WTC11 (cell line): ENCODE data around the gene ADISSP. TPM values are rescaled to one million over a fixed set of nuclear protein-coding genes. Genes with fewer than 3 reads are reported as not detected.

Experiments
- ATAC-seq: fragments of 200-7000 bp; cut with Tn5 transposase; 2 replicates; pipeline ENCODE4 v1.10.0; 2021; ENCODE audit warnings: mild to moderate bottlenecking, moderate library complexity
- CTCF ChIA-PET: fragments of 300-600 bp; sonication (Branson Sonifier 250); formaldehyde crosslinking; loops from one replicate; lab custom pipeline; 2021; ENCODE audit warnings: antibody characterized with exemption; lab: Charles Lee
- POLR2A ChIA-PET: fragments of 350-600 bp; sonication (Branson Sonifier 250); formaldehyde crosslinking; loops from one replicate; lab custom pipeline; 2021; ENCODE audit warnings: antibody characterized with exemption; lab: Charles Lee
- DNase-seq: peaks from one replicate; pipeline ENCODE4 v3.0.0; 2021; ENCODE audit warnings: low spot score
- H3K27ac Mint-ChIP-seq: 2 replicates; pipeline ENCODE4 v1.8.0; 2021; ENCODE audit warnings: mixed read lengths
- H3K27me3 Mint-ChIP-seq: 2 replicates; pipeline ENCODE4 v1.8.0; 2021; ENCODE audit warnings: low read depth, mild to moderate bottlenecking, moderate library complexity, mixed read lengths
- H3K36me3 Mint-ChIP-seq: 2 replicates; pipeline ENCODE4 v1.8.0; 2021; ENCODE audit warnings: mixed read lengths
- H3K4me1 Mint-ChIP-seq: 2 replicates; pipeline ENCODE4 v1.8.0; 2022; ENCODE audit warnings: mixed read lengths
- H3K4me3 Mint-ChIP-seq: 2 replicates; pipeline ENCODE4 v1.8.0; 2021; ENCODE audit warnings: mild to moderate bottlenecking, moderate library complexity, mixed read lengths
- H3K9me3 Mint-ChIP-seq: 2 replicates; pipeline ENCODE4 v1.8.0; 2021; ENCODE audit warnings: mixed read lengths
- AR ChIP-seq: fragments of 250-450 bp; sonication (Bioruptor Pico); IDR thresholded peaks from 2 replicates; pipeline ENCODE4 v1.9.0; 2021; ENCODE audit warnings: mild to moderate bottlenecking
- ARID4B ChIP-seq: sonication (generic); formaldehyde crosslinking; IDR thresholded peaks from 2 replicates; pipeline ENCODE4 v1.8.0; 2023; ENCODE audit warnings: missing genetic modification reagents, mild to moderate bottlenecking, borderline replicate concordance
- ATF2 ChIP-seq: sonication (generic); formaldehyde crosslinking; IDR thresholded peaks from 2 replicates; pipeline ENCODE4 v1.8.1; 2022; ENCODE audit warnings: low read depth, missing genetic modification reagents, borderline replicate concordance
- E2F5 ChIP-seq: sonication (generic); formaldehyde crosslinking; IDR thresholded peaks from 2 replicates; pipeline ENCODE4 v1.8.1; 2022; ENCODE audit warnings: mild to moderate bottlenecking, moderate library complexity, missing genetic modification reagents
- ETV6 ChIP-seq: sonication (generic); formaldehyde crosslinking; IDR thresholded peaks from 2 replicates; pipeline ENCODE4 v1.8.1; 2022; ENCODE audit warnings: mild to moderate bottlenecking, missing genetic modification reagents
- FOXK1 ChIP-seq: sonication (generic); formaldehyde crosslinking; IDR thresholded peaks from 2 replicates; pipeline ENCODE4 v1.8.0; 2022; ENCODE audit warnings: mild to moderate bottlenecking, moderate library complexity, missing genetic modification reagents
- FOXP1 ChIP-seq: sonication (generic); formaldehyde crosslinking; IDR thresholded peaks from 2 replicates; pipeline ENCODE4 v1.8.0; 2022; ENCODE audit warnings: missing genetic modification reagents, mild to moderate bottlenecking, moderate library complexity, borderline replicate concordance
- IRF2 ChIP-seq: sonication (generic); formaldehyde crosslinking; IDR thresholded peaks from 2 replicates; pipeline ENCODE4 v1.8.0; 2022; ENCODE audit warnings: low read depth, missing genetic modification reagents, borderline replicate concordance
- NFATC4 ChIP-seq: fragments of 250-450 bp; sonication (Bioruptor Pico); IDR thresholded peaks from 2 replicates; pipeline ENCODE4 v1.9.0; 2021; ENCODE audit warnings: mild to moderate bottlenecking
- PRDM15 ChIP-seq: sonication (generic); formaldehyde crosslinking; IDR thresholded peaks from 2 replicates; pipeline ENCODE4 v1.8.0; 2022; ENCODE audit warnings: missing genetic modification reagents
- SMAD4 ChIP-seq: sonication (generic); formaldehyde crosslinking; IDR thresholded peaks from 2 replicates; pipeline ENCODE4 v1.8.0; 2022; ENCODE audit warnings: mild to moderate bottlenecking, missing genetic modification reagents
- USF1 ChIP-seq: sonication (generic); formaldehyde crosslinking; IDR thresholded peaks from 2 replicates; pipeline ENCODE4 v1.8.0; 2022; ENCODE audit warnings: mild to moderate bottlenecking, missing genetic modification reagents
- ZBTB21 ChIP-seq: sonication (generic); formaldehyde crosslinking; IDR thresholded peaks from 2 replicates; pipeline ENCODE4 v1.8.1; 2023; ENCODE audit warnings: mild to moderate bottlenecking, missing genetic modification reagents, borderline replicate concordance
- ZNF416 ChIP-seq: fragments of 250-450 bp; sonication (Bioruptor Pico); IDR thresholded peaks from 2 replicates; pipeline ENCODE4 v1.9.0; 2021; ENCODE audit warnings: mild to moderate bottlenecking, inconsistent platforms
- ZSCAN18 ChIP-seq: fragments of 250-450 bp; sonication (Bioruptor Pico); IDR thresholded peaks from 2 replicates; pipeline ENCODE4 v2.1.2; 2022; ENCODE audit warnings: mild to moderate bottlenecking, moderate library complexity
- total RNA-seq: library from RNA; stranded (reverse); gene quantifications from 3 replicates; pipeline ENCODE4 v1.2.3, GENCODE V29; 2021

ADISSP gene
- total RNA-seq, 1 experiment from 2014 or later, result 129 TPM

GRCh38 chr20:3744806-3745685 lies 22.5 kb downstream of the ADISSP start (continued):
- TF ChIP-seq PRDM15 (CRISPR knock-in tag), result 0 out of 2 replicates have a peak, but pooled peaks have one; percentile 41
- TF ChIP-seq ZBTB21 (CRISPR knock-in tag), result no peak
- TF ChIP-seq USF1, result peak; percentile 48; the same call in 1 of the 2 replicates
- 0 out of 2 replicates have a peak, but pooled peaks have one; percentile 25 for TF ChIP-seq ETV6 (CRISPR knock-in tag)

- peaks cover 37% of the 10 kb centered on the region for H3K27me3 Mint-ChIP-seq
- DNase-seq, result no peak
- H3K27ac Mint-ChIP-seq, result no peak overlapping the region
- ATAC-seq, result no peak
- no peaks in the 10 kb centered on the region for H3K36me3 Mint-ChIP-seq
- no peaks in the 10 kb centered on the region for H3K9me3 Mint-ChIP-seq
- POLR2A ChIA-PET, result no interaction called here
- H3K4me3 Mint-ChIP-seq, result peak overlapping the region; percentile 89
- CTCF ChIA-PET, result interaction anchor here (1.5 to 2.8 kb wide), 8 partner anchors 12 to 111 kb away, joined by 4 to 28 read pairs (median 14); partner anchors contain the start of genes ADISSP and HSPA12B
- H3K4me1 Mint-ChIP-seq, result peaks cover 29% of the 10 kb centered on the region
- TF ChIP-seq FOXP1 (CRISPR knock-in tag) (no peak), NFATC4 (CRISPR knock-in tag) (no peak), ZSCAN18 (CRISPR knock-in tag) (no peak), SMAD4 (CRISPR knock-in tag) (no peak), ZNF416 (CRISPR knock-in tag) (no peak), ATF2 (no peak), ARID4B (CRISPR knock-in tag) (no peak), AR (CRISPR knock-in tag) (no peak), E2F5 (CRISPR knock-in tag) (no peak), IRF2 (CRISPR knock-in tag) (no peak), FOXK1 (CRISPR knock-in tag) (no peak)
These were observed 23.5 kb downstream of the ADISSP start for GRCh38 chr20:3744037-3744436.
